Muscle of back (tissue), 13 donors: ENCODE measurements around the gene NRG3. TPM values are rescaled to one million over a fixed set of nuclear protein-coding genes. Genes with fewer than 3 reads are reported as not detected.

Source experiments
- DNase-seq, 3 donors: peaks; one replicate each; pipeline versions ENCODE4 v3.0.0 to v3.0.0-alpha.2; 2013
- long read RNA-seq, 9 donors: transcript quantifications; one replicate each; lab custom pipeline, GENCODE V29; 2026
- polyA plus RNA-seq, 10 donors: library from polyadenylated mRNA; unstranded; fragments of 120-200 nt; gene quantifications; one replicate each; pipeline ENCODE4 v1.2.1, GENCODE V29; 2013; ENCODE audit not compliant: insufficient read length in 10 of 10

NRG3 gene
- under 1 TPM; 0.12 to 0.64 (median 0.21) TPM for polyA plus RNA-seq
- long read RNA-seq, donor 1, result 0 reads
- long read RNA-seq, donor 2, result 0 reads
- long read RNA-seq, donor 3, result 0 reads
- long read RNA-seq, donor 4, result 0 reads
- long read RNA-seq, donor 5, result 0 reads
- long read RNA-seq, donor 6, result 0 reads
- long read RNA-seq, donor 7, result 0 reads
- long read RNA-seq, donor 8, result 0 reads
- long read RNA-seq, donor 9, result 0 reads

- DNase-seq, result peak in 1 of 3 donors; percentile 8
These were observed at the start of gene NRG3 for GRCh38 chr10:81874875-81875466. TSS of gene NRG3 (plus strand) at chr10:81875194.

- DNase-seq, result no peak
These were observed 46.7 kb upstream of the NRG3 start for GRCh38 chr10:81828251-81828650.

GRCh38 chr10:81831060-81831459 is 43.9 kb upstream of the NRG3 start:
- DNase-seq, result no peak

- peak in 1 of 3 donors; percentile 14 for DNase-seq
These were observed 36.0 kb upstream of the NRG3 start for GRCh38 chr10:81838950-81839349.

- DNase-seq, result no peak
These were observed 32.0 kb upstream of the NRG3 start for GRCh38 chr10:81843042-81843441.

GRCh38 chr10:81847675-81848074 is 27.3 kb upstream of the NRG3 start:
- no peak for DNase-seq

- DNase-seq, result no peak
These were observed 26.5 kb upstream of the NRG3 start for GRCh38 chr10:81848514-81848913.

- DNase-seq, result no peak
These were observed 26.1 kb upstream of the NRG3 start for GRCh38 chr10:81848931-81849330.

- DNase-seq, result no peak
These were observed 12.4 kb upstream of the NRG3 start for GRCh38 chr10:81862596-81862995.

- no peak for DNase-seq
These were observed 11.2 kb upstream of the NRG3 start for GRCh38 chr10:81863771-81864170.

- no peak for DNase-seq
These were observed 9.4 kb upstream of the NRG3 start for GRCh38 chr10:81865581-81865980.

GRCh38 chr10:81866753-81867152 is 8.2 kb upstream of the NRG3 start:
- no peak for DNase-seq

GRCh38 chr10:81870472-81870871 is 4.5 kb upstream of the NRG3 start:
- DNase-seq, result no peak

- no peak for DNase-seq
These were observed 3.4 kb upstream of the NRG3 start for GRCh38 chr10:81871558-81871957.

GRCh38 chr10:81872206-81872862 is 2.7 kb upstream of the NRG3 start:
- DNase-seq, result no peak

GRCh38 chr10:81873231-81873931 is 1.6 kb upstream of the NRG3 start:
- DNase-seq, result no peak

- DNase-seq, result peak; percentile 41 to 84 (median 68)
These were observed 820 bp upstream of the NRG3 start for GRCh38 chr10:81873932-81874816.

- DNase-seq, result peak in 1 of 3 donors; percentile 4
These were observed 666 bp downstream of the NRG3 start for GRCh38 chr10:81875467-81876252.

- peak in 2 of 3 donors; percentile 7 to 15 for DNase-seq
These were observed 1.5 kb downstream of the NRG3 start for GRCh38 chr10:81876253-81877077.

- no peak for DNase-seq
These were observed 2.6 kb downstream of the NRG3 start for GRCh38 chr10:81877596-81877995.
